Measurements from ENCODE around the gene MRPL19.

Gene MRPL19

GRCh38 chr2:75614162-75614651, 32.4 kb upstream of the MRPL19 start:
- H3K9me3 ChIP-seq (ENCODE audit: control extremely low read depth in 1 of 5, control insufficient read depth in 4 of 5, insufficient read depth in 2 of 5, low read depth in 1 of 5, low read length in 4 of 5), result peaks cover 0 to 2% (median 0%) of the 10 kb centered on the region in 5 experiments
- 100% methylated on average over 4 of the region's 5 CpGs for WGBS (ENCODE audit: insufficient coverage)
- DNase-seq, result no peak
- CTCF ChIA-PET, result interaction anchor here (1.4 kb wide), 1 partner anchor 8 kb away, joined by 4 read pairs; no protein-coding TSS in a partner anchor
- H3K27me3 ChIP-seq (replicated peaks in 2 of 5; ENCODE audit: control insufficient read depth in 4 of 5, insufficient read depth in 5 of 5, low read length in 4 of 5), result peaks cover 0 to 16% (median 7%) of the 10 kb centered on the region in 5 experiments
- no peak overlapping the region for H3K4me3 ChIP-seq (ENCODE audit: control insufficient read depth in 1 of 7, extremely low read depth in 1 of 7, insufficient read depth in 4 of 7, low read depth in 2 of 7, low read length in 6 of 7)
- no peaks in the 10 kb centered on the region for H3K36me3 ChIP-seq (ENCODE audit: control insufficient read depth in 4 of 4, insufficient read depth in 4 of 4, low read length in 3 of 4)
- no peak overlapping the region for H3K27ac ChIP-seq (ENCODE audit: insufficient read depth in 1 of 2, low read depth in 1 of 2, low read length in 2 of 2, poor library complexity in 1 of 2, severe bottlenecking in 2 of 2)
- no peaks in the 10 kb centered on the region for H3K4me1 ChIP-seq (ENCODE audit: control extremely low read depth in 1 of 4, control insufficient read depth in 4 of 4, insufficient read depth in 4 of 4, low read length in 3 of 4)
- POLR2A ChIA-PET, result no interaction called here

- no peak for DNase-seq
- Histone ChIP-seq H3K9me3 (ENCODE audit: control extremely low read depth in 1 of 5, control insufficient read depth in 4 of 5, insufficient read depth in 2 of 5, low read depth in 1 of 5, low read length in 4 of 5) (peaks cover 0 to 2% (median 0%) of the 10 kb centered on the region in 5 experiments), H3K27me3 (replicated peaks in 2 of 5; ENCODE audit: control insufficient read depth in 4 of 5, insufficient read depth in 5 of 5, low read length in 4 of 5) (peaks cover 0 to 4% (median 2%) of the 10 kb centered on the region in 5 experiments), H3K4me3 (ENCODE audit: control insufficient read depth in 1 of 7, extremely low read depth in 1 of 7, insufficient read depth in 4 of 7, low read depth in 2 of 7, low read length in 6 of 7) (no peak overlapping the region), H3K36me3 (ENCODE audit: control insufficient read depth in 4 of 4, insufficient read depth in 4 of 4, low read length in 3 of 4) (no peaks in the 10 kb centered on the region), H3K27ac (ENCODE audit: insufficient read depth in 1 of 2, low read depth in 1 of 2, low read length in 2 of 2, poor library complexity in 1 of 2, severe bottlenecking in 2 of 2) (no peak overlapping the region), H3K4me1 (ENCODE audit: control extremely low read depth in 1 of 4, control insufficient read depth in 4 of 4, insufficient read depth in 4 of 4, low read length in 3 of 4) (no peaks in the 10 kb centered on the region)
- CTCF ChIA-PET, result interaction anchor here (1.4 kb wide), 1 partner anchor 10 kb away, joined by 4 read pairs; no protein-coding TSS in a partner anchor
- WGBS (ENCODE audit: insufficient coverage), result no CpG with 5 or more reads among the region's 4 CpGs
- POLR2A ChIA-PET, result no interaction called here
These were observed 30.2 kb upstream of the MRPL19 start for GRCh38 chr2:75616406-75616805.

GRCh38 chr2:75616933-75617332, 29.6 kb upstream of the MRPL19 start:
- H3K4me1 ChIP-seq (ENCODE audit: control extremely low read depth in 1 of 4, control insufficient read depth in 4 of 4, insufficient read depth in 4 of 4, low read length in 3 of 4), result no peaks in the 10 kb centered on the region
- WGBS (ENCODE audit: insufficient coverage), result 100% methylated on average over 2 of the region's 3 CpGs
- no peak overlapping the region for H3K4me3 ChIP-seq (ENCODE audit: control insufficient read depth in 1 of 7, extremely low read depth in 1 of 7, insufficient read depth in 4 of 7, low read depth in 2 of 7, low read length in 6 of 7)
- no peaks in the 10 kb centered on the region for H3K36me3 ChIP-seq (ENCODE audit: control insufficient read depth in 4 of 4, insufficient read depth in 4 of 4, low read length in 3 of 4)
- DNase-seq, result no peak
- ChIA-PET CTCF (interaction anchor here (1.4 kb wide), 1 partner anchor 10 kb away, joined by 4 read pairs; no protein-coding TSS in a partner anchor), POLR2A (no interaction called here)
- H3K27me3 ChIP-seq (replicated peaks in 2 of 5; ENCODE audit: control insufficient read depth in 4 of 5, insufficient read depth in 5 of 5, low read length in 4 of 5), result peaks cover 0 to 4% (median 2%) of the 10 kb centered on the region in 5 experiments
- H3K9me3 ChIP-seq (ENCODE audit: control extremely low read depth in 1 of 5, control insufficient read depth in 4 of 5, insufficient read depth in 2 of 5, low read depth in 1 of 5, low read length in 4 of 5), result peaks cover 0 to 2% (median 0%) of the 10 kb centered on the region in 5 experiments
- no peak overlapping the region for H3K27ac ChIP-seq (ENCODE audit: insufficient read depth in 1 of 2, low read depth in 1 of 2, low read length in 2 of 2, poor library complexity in 1 of 2, severe bottlenecking in 2 of 2)

GRCh38 chr2:75619956-75620740, 26.4 kb upstream of the MRPL19 start:
- no peak overlapping the region for H3K27ac ChIP-seq (ENCODE audit: insufficient read depth in 1 of 2, low read depth in 1 of 2, low read length in 2 of 2, poor library complexity in 1 of 2, severe bottlenecking in 2 of 2)
- no peak for DNase-seq
- ChIA-PET CTCF (interaction anchor here (3.3 kb wide), 1 partner anchor 11 kb away, joined by 10 read pairs; no protein-coding TSS in a partner anchor), POLR2A (no interaction called here)
- H3K36me3 ChIP-seq (ENCODE audit: control insufficient read depth in 4 of 4, insufficient read depth in 4 of 4, low read length in 3 of 4), result no peaks in the 10 kb centered on the region
- H3K4me1 ChIP-seq (ENCODE audit: control extremely low read depth in 1 of 4, control insufficient read depth in 4 of 4, insufficient read depth in 4 of 4, low read length in 3 of 4), result peaks cover 0 to 2% (median 0%) of the 10 kb centered on the region in 4 experiments
- peaks cover 0 to 4% (median 1%) of the 10 kb centered on the region in 5 experiments for H3K27me3 ChIP-seq (replicated peaks in 2 of 5; ENCODE audit: control insufficient read depth in 4 of 5, insufficient read depth in 5 of 5, low read length in 4 of 5)
- 100% methylated on average over 1 of the region's 4 CpGs for WGBS (ENCODE audit: insufficient coverage)
- peaks cover 0 to 2% (median 0%) of the 10 kb centered on the region in 5 experiments for H3K9me3 ChIP-seq (ENCODE audit: control extremely low read depth in 1 of 5, control insufficient read depth in 4 of 5, insufficient read depth in 2 of 5, low read depth in 1 of 5, low read length in 4 of 5)
- H3K4me3 ChIP-seq (ENCODE audit: control insufficient read depth in 1 of 7, extremely low read depth in 1 of 7, insufficient read depth in 4 of 7, low read depth in 2 of 7, low read length in 6 of 7), result no peak overlapping the region

GRCh38 chr2:75621228-75621627, 25.4 kb upstream of the MRPL19 start:
- H3K27ac ChIP-seq (ENCODE audit: insufficient read depth in 1 of 2, low read depth in 1 of 2, low read length in 2 of 2, poor library complexity in 1 of 2, severe bottlenecking in 2 of 2), result no peak overlapping the region
- ChIA-PET POLR2A (no interaction called here), CTCF (interaction anchor here (3.3 kb wide), 1 partner anchor 12 kb away, joined by 10 read pairs; no protein-coding TSS in a partner anchor)
- H3K36me3 ChIP-seq (ENCODE audit: control insufficient read depth in 4 of 4, insufficient read depth in 4 of 4, low read length in 3 of 4), result no peaks in the 10 kb centered on the region
- no peak for DNase-seq
- peaks cover 0 to 3% (median 0%) of the 10 kb centered on the region in 4 experiments for H3K4me1 ChIP-seq (ENCODE audit: control extremely low read depth in 1 of 4, control insufficient read depth in 4 of 4, insufficient read depth in 4 of 4, low read length in 3 of 4)
- WGBS (ENCODE audit: insufficient coverage), result 40% methylated on average over 3 of the region's 4 CpGs
- H3K27me3 ChIP-seq (replicated peaks in 2 of 5; ENCODE audit: control insufficient read depth in 4 of 5, insufficient read depth in 5 of 5, low read length in 4 of 5), result peaks cover 0 to 4% (median 1%) of the 10 kb centered on the region in 5 experiments
- peaks cover 0 to 2% (median 0%) of the 10 kb centered on the region in 5 experiments for H3K9me3 ChIP-seq (ENCODE audit: control extremely low read depth in 1 of 5, control insufficient read depth in 4 of 5, insufficient read depth in 2 of 5, low read depth in 1 of 5, low read length in 4 of 5)
- H3K4me3 ChIP-seq (ENCODE audit: control insufficient read depth in 1 of 7, extremely low read depth in 1 of 7, insufficient read depth in 4 of 7, low read depth in 2 of 7, low read length in 6 of 7), result no peak overlapping the region

- no peak for DNase-seq
- peaks cover 0 to 4% (median 1%) of the 10 kb centered on the region in 5 experiments for H3K27me3 ChIP-seq (replicated peaks in 2 of 5; ENCODE audit: control insufficient read depth in 4 of 5, insufficient read depth in 5 of 5, low read length in 4 of 5)
- H3K27ac ChIP-seq (ENCODE audit: insufficient read depth in 1 of 2, low read depth in 1 of 2, low read length in 2 of 2, poor library complexity in 1 of 2, severe bottlenecking in 2 of 2), result no peak overlapping the region
- peaks cover 0 to 3% (median 0%) of the 10 kb centered on the region in 4 experiments for H3K4me1 ChIP-seq (ENCODE audit: control extremely low read depth in 1 of 4, control insufficient read depth in 4 of 4, insufficient read depth in 4 of 4, low read length in 3 of 4)
- no peak overlapping the region for H3K4me3 ChIP-seq (ENCODE audit: control insufficient read depth in 1 of 7, extremely low read depth in 1 of 7, insufficient read depth in 4 of 7, low read depth in 2 of 7, low read length in 6 of 7)
- ChIA-PET POLR2A (no interaction called here), CTCF (no interaction called here)
- H3K36me3 ChIP-seq (ENCODE audit: control insufficient read depth in 4 of 4, insufficient read depth in 4 of 4, low read length in 3 of 4), result no peaks in the 10 kb centered on the region
- H3K9me3 ChIP-seq (ENCODE audit: control extremely low read depth in 1 of 5, control insufficient read depth in 4 of 5, insufficient read depth in 2 of 5, low read depth in 1 of 5, low read length in 4 of 5), result no peaks in the 10 kb centered on the region
- 82% methylated on average over 2 of the region's 2 CpGs for WGBS (ENCODE audit: insufficient coverage)
These were observed 24.1 kb upstream of the MRPL19 start for GRCh38 chr2:75622500-75622899.

- Histone ChIP-seq H3K4me3 (ENCODE audit: control insufficient read depth in 1 of 7, extremely low read depth in 1 of 7, insufficient read depth in 4 of 7, low read depth in 2 of 7, low read length in 6 of 7) (no peak overlapping the region), H3K4me1 (ENCODE audit: control extremely low read depth in 1 of 4, control insufficient read depth in 4 of 4, insufficient read depth in 4 of 4, low read length in 3 of 4) (peaks cover 0 to 3% (median 0%) of the 10 kb centered on the region in 4 experiments), H3K27me3 (replicated peaks in 2 of 5; ENCODE audit: control insufficient read depth in 4 of 5, insufficient read depth in 5 of 5, low read length in 4 of 5) (peaks cover 0 to 4% (median 2%) of the 10 kb centered on the region in 5 experiments), H3K36me3 (ENCODE audit: control insufficient read depth in 4 of 4, insufficient read depth in 4 of 4, low read length in 3 of 4) (no peaks in the 10 kb centered on the region), H3K27ac (ENCODE audit: insufficient read depth in 1 of 2, low read depth in 1 of 2, low read length in 2 of 2, poor library complexity in 1 of 2, severe bottlenecking in 2 of 2) (no peak overlapping the region), H3K9me3 (ENCODE audit: control extremely low read depth in 1 of 5, control insufficient read depth in 4 of 5, insufficient read depth in 2 of 5, low read depth in 1 of 5, low read length in 4 of 5) (no peaks in the 10 kb centered on the region)
- no peak for DNase-seq
- WGBS (ENCODE audit: insufficient coverage), result 72% methylated on average over 3 of the region's 3 CpGs
- CTCF ChIA-PET, result no interaction called here
- POLR2A ChIA-PET, result no interaction called here
These were observed 23.7 kb upstream of the MRPL19 start for GRCh38 chr2:75622929-75623328.
